ENCODE data around the gene CMTM6.
"Not testable (repeated sequence)": the region's sequence is repeated elsewhere in the genome, so short reads cannot be mapped to it uniquely, and the experiment has no call there.

CMTM6 gene

GRCh38 chr3:32448686-32449474, 53.8 kb downstream of the CMTM6 start:
- DNase-seq (ENCODE audit: low read depth in 2 of 2, low spot score in 1 of 2) = no peak

DNA sequence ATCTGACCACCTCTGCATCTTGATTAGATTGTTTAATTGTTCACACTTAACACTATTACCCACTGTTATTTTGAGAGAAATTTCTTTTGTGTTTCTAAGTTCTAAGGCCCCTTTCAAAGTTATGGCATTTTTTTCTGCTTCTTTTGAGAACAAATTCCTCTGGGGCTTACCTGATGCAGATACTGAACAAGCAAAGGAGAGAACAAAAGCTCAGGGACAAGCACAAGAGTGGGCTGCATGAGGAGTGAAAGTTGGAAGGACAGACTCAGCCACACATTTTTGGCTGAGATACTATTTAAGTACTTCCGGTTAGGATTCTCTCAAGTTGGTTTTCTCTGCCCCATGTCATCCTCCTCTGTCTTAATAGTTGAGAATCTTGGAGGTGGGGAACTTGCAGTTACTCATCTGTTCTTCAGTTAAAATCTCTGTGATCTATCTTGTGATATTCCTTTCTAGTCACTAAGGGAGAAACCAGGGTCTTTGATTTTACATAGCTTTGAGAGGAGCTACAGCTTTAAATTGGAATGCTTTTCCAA, 54.7 kb downstream of the CMTM6 start:
- no peak for DNase-seq (ENCODE audit: low read depth in 2 of 2, low spot score in 1 of 2)

- DNase-seq (ENCODE audit: low read depth in 2 of 2, low spot score in 1 of 2) = no peak
Measured at GRCh38 chr3:32443478-32443877, 59.2 kb downstream of the CMTM6 start.

DNA sequence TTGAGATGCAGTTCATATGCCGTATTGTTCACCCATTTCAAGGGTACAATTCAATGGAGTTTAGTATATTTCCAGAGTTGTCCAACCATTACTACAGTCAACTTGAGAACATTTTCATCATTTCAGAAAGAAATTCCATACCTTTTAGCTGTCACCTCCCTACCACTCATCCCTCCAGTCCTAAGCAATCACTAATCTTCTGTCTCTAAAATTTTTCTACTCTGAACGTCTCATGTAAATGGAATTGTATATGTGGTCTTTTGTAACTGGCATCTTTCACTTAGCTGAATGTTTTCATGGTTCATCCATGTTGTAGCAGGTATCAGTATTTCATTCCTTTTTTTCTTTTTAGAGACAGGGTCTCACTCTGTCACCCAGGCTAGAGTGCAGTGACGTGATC, 59.9 kb downstream of the CMTM6 start:
- DNase-seq (ENCODE audit: low read depth in 2 of 2, low spot score in 1 of 2) = no peak

GRCh38 chr3:32440611-32441350, 61.9 kb downstream of the CMTM6 start:
- no peak for DNase-seq (ENCODE audit: low read depth in 2 of 2, low spot score in 1 of 2)

DNA sequence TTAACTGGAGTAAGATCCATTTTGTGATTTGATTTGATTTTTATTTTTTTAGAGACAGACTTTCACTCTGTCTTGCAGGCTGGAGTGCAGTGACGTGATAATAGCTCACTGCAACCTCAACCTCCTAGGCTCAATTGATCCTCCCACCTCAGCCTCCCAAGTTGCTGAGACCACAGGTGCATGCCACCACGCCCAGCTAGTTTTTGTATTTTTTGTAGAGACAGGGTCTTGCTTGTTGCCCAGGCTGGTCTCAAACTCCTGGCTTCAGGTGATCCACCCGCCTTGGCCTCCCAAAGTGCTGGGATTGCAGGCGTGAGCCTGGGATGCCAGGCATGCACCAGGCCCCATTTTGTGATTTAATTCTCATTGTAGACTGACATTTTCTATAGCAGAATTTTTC, 63.2 kb downstream of the CMTM6 start:
- DNase-seq (ENCODE audit: low read depth in 2 of 2, low spot score in 1 of 2) = not testable (repeated sequence)

DNA sequence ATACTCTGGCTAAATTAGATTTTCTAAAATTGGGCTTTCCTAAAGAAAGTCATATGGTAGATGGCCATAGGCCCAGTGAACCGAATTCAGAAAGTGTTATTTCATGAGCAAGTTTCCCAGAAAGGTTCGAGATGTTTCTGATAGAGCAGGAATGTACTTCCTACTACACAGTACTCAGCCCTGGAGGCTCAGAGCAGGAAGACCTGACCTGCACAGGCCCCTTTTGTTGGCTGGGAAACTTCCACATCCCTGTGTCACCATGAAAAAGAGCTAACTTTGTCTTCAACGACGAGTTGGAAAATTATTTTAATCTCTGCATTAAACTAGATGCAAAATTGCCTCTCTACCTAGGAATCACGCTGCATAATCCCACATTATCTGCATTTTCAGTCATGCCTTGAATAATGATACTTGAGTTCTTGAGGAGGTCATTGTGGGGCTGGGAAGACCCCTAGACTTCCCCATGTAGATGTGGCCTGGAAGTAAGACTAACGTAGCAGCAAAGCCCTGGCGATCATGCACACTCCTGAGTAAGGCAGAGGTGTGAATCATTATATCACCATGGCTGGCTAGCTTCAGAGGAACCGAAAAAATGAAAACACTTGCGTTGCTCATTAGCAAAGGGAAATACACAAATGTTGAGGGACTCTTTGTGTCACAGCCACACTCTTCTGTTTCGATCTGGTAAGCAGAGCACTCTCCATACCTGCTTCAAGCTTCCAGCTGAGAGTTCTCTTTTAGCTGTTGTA, 63.9 kb downstream of the CMTM6 start:
- no peak for DNase-seq (ENCODE audit: low read depth in 2 of 2, low spot score in 1 of 2)

DNA sequence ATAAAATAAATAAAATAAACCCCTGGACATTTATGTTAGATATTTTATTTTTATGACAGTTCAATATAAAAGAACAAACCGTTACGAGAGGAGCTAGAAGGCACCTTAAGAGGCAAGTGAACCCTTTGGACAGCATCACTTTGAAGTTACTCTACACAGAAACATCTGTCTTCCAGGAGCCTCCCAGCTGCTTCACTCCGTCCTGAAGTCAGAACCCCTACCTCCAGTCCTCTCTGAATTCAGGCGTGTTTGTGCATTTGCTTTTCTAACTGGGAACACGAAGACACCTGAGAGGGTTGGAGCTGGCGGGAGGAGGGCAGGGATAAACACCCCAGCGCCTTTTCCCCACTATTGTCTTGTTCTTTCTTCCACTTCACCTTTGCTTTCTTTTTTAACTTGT, 64.8 kb downstream of the CMTM6 start:
- DNase-seq (ENCODE audit: low read depth in 2 of 2, low spot score in 1 of 2) = no peak

GRCh38 chr3:32436816-32437189, 65.8 kb downstream of the CMTM6 start:
- DNase-seq (ENCODE audit: low read depth in 2 of 2, low spot score in 1 of 2) = no peak

DNA sequence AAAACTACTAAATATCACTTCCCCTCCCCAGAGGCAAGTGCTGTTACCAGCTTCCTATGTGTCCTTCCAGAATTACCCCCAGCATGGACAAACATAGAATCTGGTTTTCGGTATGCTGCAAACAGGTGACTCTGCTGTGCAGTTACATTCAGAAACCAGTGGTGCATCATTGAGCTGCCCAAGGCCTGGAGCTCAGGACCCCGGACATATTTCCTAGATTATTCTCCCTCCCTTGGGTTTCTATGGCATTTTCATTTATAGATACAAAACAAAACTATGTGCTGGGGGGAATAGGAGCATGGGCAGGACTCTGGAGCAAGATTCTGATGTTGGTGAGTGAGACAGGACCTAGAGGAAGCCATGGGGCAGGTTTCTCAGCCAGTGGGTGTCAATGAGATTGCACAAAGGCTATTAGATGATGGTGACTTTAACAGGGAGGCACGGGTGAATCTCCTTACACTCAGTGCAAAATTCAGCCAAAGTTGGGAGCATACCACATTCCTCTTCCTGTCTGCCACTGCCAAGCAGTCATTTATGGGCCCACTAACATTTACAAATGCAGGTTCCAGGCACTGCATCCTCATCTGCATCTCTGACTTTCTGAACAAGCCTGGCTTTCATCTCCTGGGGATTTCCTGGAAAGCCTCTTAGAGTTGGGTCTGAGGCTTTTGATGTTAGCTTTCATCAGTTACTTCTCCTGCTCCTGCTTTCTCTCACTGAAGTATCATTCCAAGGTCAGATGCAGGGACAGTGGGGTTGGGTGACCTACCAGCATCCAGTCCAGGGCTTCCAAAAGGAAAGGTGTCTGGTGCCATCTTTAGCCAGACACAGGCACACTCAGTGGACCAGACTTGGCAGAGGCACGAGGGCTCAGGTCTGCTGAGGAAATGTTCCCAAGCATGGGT, 66.5 kb downstream of the CMTM6 start:
- no peak for DNase-seq (ENCODE audit: low read depth in 2 of 2, low spot score in 1 of 2)

- no peak for DNase-seq (ENCODE audit: low read depth in 2 of 2, low spot score in 1 of 2)
Measured at GRCh38 chr3:32434206-32434605, 68.4 kb downstream of the CMTM6 start.

- DNase-seq (ENCODE audit: low read depth in 2 of 2, low spot score in 1 of 2) = no peak
Measured at GRCh38 chr3:32432711-32433530, 69.7 kb downstream of the CMTM6 start.

DNA sequence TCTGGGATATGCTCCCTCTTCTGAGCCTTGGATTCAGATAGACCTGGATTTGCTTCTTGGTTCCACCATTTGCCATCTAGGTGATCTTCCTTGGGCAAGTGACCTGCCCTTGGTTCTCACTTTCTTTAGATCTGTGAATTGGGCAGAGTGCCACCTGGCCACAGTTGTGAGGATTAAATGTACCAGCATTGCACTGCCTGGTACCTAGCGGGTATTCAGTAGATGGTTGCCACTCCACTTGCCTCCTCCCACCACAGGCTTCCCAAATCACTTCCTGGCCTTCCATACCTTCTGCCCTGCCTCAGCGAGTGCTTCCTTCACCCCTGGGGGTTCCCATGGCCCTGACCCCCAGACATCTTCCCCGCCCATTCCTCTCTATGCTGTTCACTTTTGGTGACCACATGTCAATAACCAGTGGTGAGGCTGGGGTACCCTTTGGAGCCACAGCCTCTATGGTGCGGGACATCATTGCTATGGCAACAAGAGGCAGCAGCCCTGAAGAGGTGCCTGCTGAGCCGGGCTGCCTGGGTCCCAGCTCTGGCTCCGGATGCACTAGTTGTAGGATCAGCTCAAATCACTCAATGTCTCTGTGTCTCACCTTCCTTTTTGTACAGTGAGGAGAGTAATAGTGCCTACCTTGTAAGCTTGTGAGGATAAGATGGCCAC, 70.5 kb downstream of the CMTM6 start:
- DNase-seq (ENCODE audit: low read depth in 2 of 2, low spot score in 1 of 2) = no peak

DNA sequence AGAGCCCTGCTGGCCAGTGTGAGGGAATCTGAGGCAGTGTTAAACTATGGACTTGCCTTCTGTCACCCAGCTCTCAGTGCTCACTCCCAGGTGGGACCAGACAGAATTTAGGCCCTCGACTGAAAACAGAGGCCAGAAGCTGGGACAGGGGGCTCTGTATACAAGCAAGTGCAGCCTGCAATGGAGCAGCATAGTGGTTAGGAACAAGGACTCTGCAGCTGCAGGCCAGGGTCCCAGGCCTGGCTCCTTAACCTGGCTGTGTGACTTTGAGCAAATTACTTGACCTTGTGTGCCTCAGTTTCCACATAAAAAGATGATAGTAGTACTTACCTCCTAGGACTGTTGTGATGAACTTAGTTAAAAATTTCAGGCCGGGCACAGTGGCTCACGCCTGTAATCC, 71.2 kb downstream of the CMTM6 start:
- DNase-seq (ENCODE audit: low read depth in 2 of 2, low spot score in 1 of 2) = no peak
